ENCODE data around the gene METTL4.

GRCh38 chr18:2508678-2509077 is 62.6 kb downstream of the METTL4 start:
- TF ChIP-seq GATA3 (IDR thresholded peaks at IDR 0.05; ENCODE audit: low read depth, low read length) (no peak), GATA2 (IDR thresholded peaks at IDR 0.05; ENCODE audit: low read depth, low read length) (no peak)
